ENCODE data around the gene PSORS1C2. TPM values are rescaled to one million over a fixed set of nuclear protein-coding genes. Genes with fewer than 3 reads are reported as not detected.

The PSORS1C2 gene
- total RNA-seq, 1 donor from 2014 or later: not detected

DNA sequence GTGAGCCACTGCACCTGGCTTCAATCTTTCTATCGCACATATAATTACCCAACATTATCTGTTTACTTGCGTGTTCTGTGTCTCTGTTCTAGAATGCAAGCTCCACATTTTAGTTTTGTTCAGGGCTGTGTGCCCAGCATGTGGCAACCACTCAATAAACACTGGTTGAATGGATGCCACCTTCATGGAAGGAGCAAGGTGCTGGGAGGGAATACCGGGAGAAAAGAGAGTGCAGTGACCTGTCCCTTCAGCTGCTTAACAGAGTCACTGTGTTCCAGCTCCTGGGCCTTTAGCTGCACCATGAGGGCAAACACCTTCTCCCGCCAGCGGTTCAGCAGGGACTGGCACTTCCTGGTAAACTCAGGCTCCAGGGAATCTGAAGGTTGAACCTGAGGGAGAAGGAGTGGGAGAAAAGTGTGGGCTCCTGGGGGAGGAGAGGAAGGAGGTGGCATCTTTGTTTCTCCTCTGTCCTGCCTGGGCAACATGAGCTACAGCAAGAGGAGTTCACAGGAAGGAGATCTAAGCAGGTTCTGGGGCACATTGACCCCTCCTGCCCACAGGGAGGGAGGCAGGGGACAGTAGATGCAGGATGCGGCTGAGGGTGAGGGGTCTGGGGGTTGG lies 11.1 kb upstream of the PSORS1C2 start:
- Mint-ChIP-seq H3K4me1 (ENCODE audit: low read depth, unreplicated experiment) (no peaks in the 10 kb centered on the region), H3K27me3 (ENCODE audit: low read depth, unreplicated experiment) (no peaks in the 10 kb centered on the region), H3K27ac (ENCODE audit: unreplicated experiment) (no peak overlapping the region), H3K4me3 (ENCODE audit: unreplicated experiment) (no peak overlapping the region), H3K9me3 (ENCODE audit: unreplicated experiment) (no peaks in the 10 kb centered on the region), H3K36me3 (ENCODE audit: low read depth, unreplicated experiment) (peaks cover 20% of the 10 kb centered on the region)
- no peak overlapping the region for H3K4me2 ChIP-seq (ENCODE audit: low read length)
- no peaks in the 10 kb centered on the region for H3K79me2 ChIP-seq (ENCODE audit: insufficient read depth, low read length)
- peaks cover 3% of the 10 kb centered on the region for H3K36me3 ChIP-seq (ENCODE audit: insufficient read depth, low read length)
- H3K27me3 ChIP-seq (ENCODE audit: insufficient read depth, low read length): no peaks in the 10 kb centered on the region
- no peak for FAIRE-seq
- TF ChIP-seq, protein P1, sequence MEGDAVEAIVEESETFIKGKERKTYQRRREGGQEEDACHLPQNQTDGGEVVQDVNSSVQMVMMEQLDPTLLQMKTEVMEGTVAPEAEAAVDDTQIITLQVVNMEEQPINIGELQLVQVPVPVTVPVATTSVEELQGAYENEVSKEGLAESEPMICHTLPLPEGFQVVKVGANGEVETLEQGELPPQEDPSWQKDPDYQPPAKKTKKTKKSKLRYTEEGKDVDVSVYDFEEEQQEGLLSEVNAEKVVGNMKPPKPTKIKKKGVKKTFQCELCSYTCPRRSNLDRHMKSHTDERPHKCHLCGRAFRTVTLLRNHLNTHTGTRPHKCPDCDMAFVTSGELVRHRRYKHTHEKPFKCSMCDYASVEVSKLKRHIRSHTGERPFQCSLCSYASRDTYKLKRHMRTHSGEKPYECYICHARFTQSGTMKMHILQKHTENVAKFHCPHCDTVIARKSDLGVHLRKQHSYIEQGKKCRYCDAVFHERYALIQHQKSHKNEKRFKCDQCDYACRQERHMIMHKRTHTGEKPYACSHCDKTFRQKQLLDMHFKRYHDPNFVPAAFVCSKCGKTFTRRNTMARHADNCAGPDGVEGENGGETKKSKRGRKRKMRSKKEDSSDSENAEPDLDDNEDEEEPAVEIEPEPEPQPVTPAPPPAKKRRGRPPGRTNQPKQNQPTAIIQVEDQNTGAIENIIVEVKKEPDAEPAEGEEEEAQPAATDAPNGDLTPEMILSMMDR (IDR thresholded peaks at IDR 0.05; ENCODE audit: insufficient read depth, low read depth, low read length): no peak
- TF ChIP-seq EZH2 (IDR thresholded peaks at IDR 0.05; ENCODE audit: insufficient read depth, low read length): no peak
- H3K9me3 ChIP-seq (ENCODE audit: insufficient read depth, low read depth, low read length): no peaks in the 10 kb centered on the region
- no peaks in the 10 kb centered on the region for H3K4me1 ChIP-seq (ENCODE audit: insufficient read depth, low read length)
- no peak overlapping the region for H2AFZ ChIP-seq (ENCODE audit: low read depth, low read length)
- H3K27ac ChIP-seq (ENCODE audit: low read depth, low read length): no peak overlapping the region
- no peak for DNase-seq (ENCODE audit: low read depth)
- no peak overlapping the region for H3K9ac ChIP-seq (ENCODE audit: low read length)
- no peak overlapping the region for H3K4me3 ChIP-seq (ENCODE audit: insufficient read depth, low read depth, low read length)
- no peaks in the 10 kb centered on the region for H4K20me1 ChIP-seq (ENCODE audit: insufficient read depth, low read length)

DNA sequence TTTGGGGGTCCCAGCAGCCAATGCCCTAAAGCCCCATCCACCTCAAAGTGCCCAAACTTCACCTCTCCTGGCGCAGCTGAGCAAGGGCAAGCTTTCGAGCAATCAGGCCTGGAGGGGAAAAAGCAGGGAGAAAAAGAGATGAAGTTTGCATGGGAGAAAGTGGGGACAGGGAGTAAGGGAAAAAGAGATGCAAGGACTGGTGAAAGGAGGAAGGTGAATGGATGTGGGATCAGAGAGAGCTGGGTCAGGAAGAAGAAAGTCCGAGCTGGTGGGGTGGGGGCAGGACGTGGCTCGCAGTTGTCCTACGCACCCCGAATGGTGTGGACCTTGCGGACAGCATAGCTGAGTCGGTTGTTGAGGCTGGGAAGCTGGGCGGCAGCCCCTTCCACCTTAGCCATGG lies 6.5 kb upstream of the PSORS1C2 start:
- Histone ChIP-seq H3K27me3 (ENCODE audit: insufficient read depth, low read length) (no peaks in the 10 kb centered on the region), H3K4me1 (ENCODE audit: insufficient read depth, low read length) (peaks cover 10% of the 10 kb centered on the region), H3K79me2 (ENCODE audit: insufficient read depth, low read length) (no peaks in the 10 kb centered on the region), H2AFZ (ENCODE audit: low read depth, low read length) (no peak overlapping the region), H3K9me3 (ENCODE audit: insufficient read depth, low read depth, low read length) (no peaks in the 10 kb centered on the region), H3K27ac (ENCODE audit: low read depth, low read length) (no peak overlapping the region), H3K36me3 (ENCODE audit: insufficient read depth, low read length) (peaks cover 3% of the 10 kb centered on the region), H4K20me1 (ENCODE audit: insufficient read depth, low read length) (no peaks in the 10 kb centered on the region), H3K4me2 (ENCODE audit: low read length) (no peak overlapping the region), H3K9ac (ENCODE audit: low read length) (no peak overlapping the region), H3K4me3 (ENCODE audit: insufficient read depth, low read depth, low read length) (no peak overlapping the region)
- H3K9me3 Mint-ChIP-seq (ENCODE audit: unreplicated experiment): no peaks in the 10 kb centered on the region
- H3K27me3 Mint-ChIP-seq (ENCODE audit: low read depth, unreplicated experiment): no peaks in the 10 kb centered on the region
- DNase-seq (ENCODE audit: low read depth) (no peak), FAIRE-seq (no peak)
- TF ChIP-seq, protein P1 (IDR thresholded peaks at IDR 0.05; ENCODE audit: insufficient read depth, low read depth, low read length): no peak
- no peak for TF ChIP-seq EZH2 (IDR thresholded peaks at IDR 0.05; ENCODE audit: insufficient read depth, low read length)
- no peak overlapping the region for H3K4me3 Mint-ChIP-seq (ENCODE audit: unreplicated experiment)
- peaks cover 13% of the 10 kb centered on the region for H3K36me3 Mint-ChIP-seq (ENCODE audit: low read depth, unreplicated experiment)
- no peak overlapping the region for H3K27ac Mint-ChIP-seq (ENCODE audit: unreplicated experiment)
- H3K4me1 Mint-ChIP-seq (ENCODE audit: low read depth, unreplicated experiment): peaks cover 19% of the 10 kb centered on the region

DNA sequence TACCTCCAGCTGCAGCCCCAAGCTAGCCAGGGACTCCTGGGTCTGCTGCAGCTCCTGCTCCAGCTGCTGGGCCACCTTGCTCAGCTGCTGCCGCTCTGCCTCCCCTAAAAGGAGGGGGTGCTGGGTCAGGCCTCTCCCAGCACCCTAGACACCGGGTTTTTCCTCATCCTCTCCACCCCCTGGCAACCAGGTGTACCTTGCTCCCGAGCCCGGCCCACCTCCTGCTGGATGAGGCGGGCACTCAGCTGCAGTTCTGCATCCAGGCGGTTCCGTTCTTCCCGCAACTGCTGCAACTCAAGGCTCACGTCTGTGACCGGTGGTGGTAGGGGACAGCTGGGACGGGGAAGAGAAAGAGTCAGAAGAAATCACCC lies 6.1 kb upstream of the PSORS1C2 start:
- Mint-ChIP-seq H3K36me3 (ENCODE audit: low read depth, unreplicated experiment) (peaks cover 11% of the 10 kb centered on the region), H3K27ac (ENCODE audit: unreplicated experiment) (peak overlapping the region; percentile 7), H3K4me3 (ENCODE audit: unreplicated experiment) (no peak overlapping the region), H3K9me3 (ENCODE audit: unreplicated experiment) (no peaks in the 10 kb centered on the region), H3K27me3 (ENCODE audit: low read depth, unreplicated experiment) (no peaks in the 10 kb centered on the region), H3K4me1 (ENCODE audit: low read depth, unreplicated experiment) (peaks cover 21% of the 10 kb centered on the region)
- DNase-seq (ENCODE audit: low read depth) (no peak), FAIRE-seq (no peak)
- Histone ChIP-seq H3K4me3 (ENCODE audit: insufficient read depth, low read depth, low read length) (no peak overlapping the region), H3K27ac (ENCODE audit: low read depth, low read length) (no peak overlapping the region), H3K4me2 (ENCODE audit: low read length) (no peak overlapping the region), H3K4me1 (ENCODE audit: insufficient read depth, low read length) (peaks cover 10% of the 10 kb centered on the region), H3K79me2 (ENCODE audit: insufficient read depth, low read length) (no peaks in the 10 kb centered on the region), H3K27me3 (ENCODE audit: insufficient read depth, low read length) (no peaks in the 10 kb centered on the region), H4K20me1 (ENCODE audit: insufficient read depth, low read length) (no peaks in the 10 kb centered on the region), H3K9me3 (ENCODE audit: insufficient read depth, low read depth, low read length) (no peaks in the 10 kb centered on the region), H2AFZ (ENCODE audit: low read depth, low read length) (no peak overlapping the region), H3K36me3 (ENCODE audit: insufficient read depth, low read length) (peaks cover 3% of the 10 kb centered on the region), H3K9ac (ENCODE audit: low read length) (no peak overlapping the region)
- TF ChIP-seq, protein P1 (IDR thresholded peaks at IDR 0.05; ENCODE audit: insufficient read depth, low read depth, low read length): no peak
- TF ChIP-seq EZH2 (IDR thresholded peaks at IDR 0.05; ENCODE audit: insufficient read depth, low read length): no peak

Measured in astrocyte (in vitro differentiated cells and primary cell).